ENCODE data around the gene LACRT.
"Not testable (repeated sequence)": the region's sequence is repeated elsewhere in the genome, so short reads cannot be mapped to it uniquely, and the experiment has no call there.

The LACRT gene

GRCh38 chr12:54666008-54666407 lies 31.3 kb upstream of the LACRT start:
- Histone ChIP-seq H3K4me2 (ENCODE audit: low read length) (no peak overlapping the region), H3K36me3 (ENCODE audit: insufficient read depth, low read length) (no peaks in the 10 kb centered on the region), H3F3A (ENCODE audit: insufficient read depth, low read length) (no peaks in the 10 kb centered on the region), H3K4me1 (ENCODE audit: insufficient read depth, low read length, severe bottlenecking) (no peaks in the 10 kb centered on the region), H3K9me2 (ENCODE audit: low read depth, low read length) (no peaks in the 10 kb centered on the region), H4K20me1 (ENCODE audit: insufficient read depth, low read length) (no peaks in the 10 kb centered on the region), H3K9ac (ENCODE audit: low read length) (no peak overlapping the region), H3K9me3 (ENCODE audit: low read length) (no peaks in the 10 kb centered on the region), H3K27ac (ENCODE audit: low read depth, low read length, poor library complexity, severe bottlenecking) (no peak overlapping the region), H3K27me3 (ENCODE audit: insufficient read depth, low read length) (no peaks in the 10 kb centered on the region), H3K4me3 (ENCODE audit: low read depth, low read length, poor library complexity, severe bottlenecking) (no peak overlapping the region), H3K79me2 (ENCODE audit: insufficient read depth, low read length) (no peaks in the 10 kb centered on the region), H2AFZ (ENCODE audit: low read length) (no peak overlapping the region)
- TF ChIP-seq, protein P1, sequence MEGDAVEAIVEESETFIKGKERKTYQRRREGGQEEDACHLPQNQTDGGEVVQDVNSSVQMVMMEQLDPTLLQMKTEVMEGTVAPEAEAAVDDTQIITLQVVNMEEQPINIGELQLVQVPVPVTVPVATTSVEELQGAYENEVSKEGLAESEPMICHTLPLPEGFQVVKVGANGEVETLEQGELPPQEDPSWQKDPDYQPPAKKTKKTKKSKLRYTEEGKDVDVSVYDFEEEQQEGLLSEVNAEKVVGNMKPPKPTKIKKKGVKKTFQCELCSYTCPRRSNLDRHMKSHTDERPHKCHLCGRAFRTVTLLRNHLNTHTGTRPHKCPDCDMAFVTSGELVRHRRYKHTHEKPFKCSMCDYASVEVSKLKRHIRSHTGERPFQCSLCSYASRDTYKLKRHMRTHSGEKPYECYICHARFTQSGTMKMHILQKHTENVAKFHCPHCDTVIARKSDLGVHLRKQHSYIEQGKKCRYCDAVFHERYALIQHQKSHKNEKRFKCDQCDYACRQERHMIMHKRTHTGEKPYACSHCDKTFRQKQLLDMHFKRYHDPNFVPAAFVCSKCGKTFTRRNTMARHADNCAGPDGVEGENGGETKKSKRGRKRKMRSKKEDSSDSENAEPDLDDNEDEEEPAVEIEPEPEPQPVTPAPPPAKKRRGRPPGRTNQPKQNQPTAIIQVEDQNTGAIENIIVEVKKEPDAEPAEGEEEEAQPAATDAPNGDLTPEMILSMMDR (IDR thresholded peaks at IDR 0.05; ENCODE audit: low read length), result no peak
- TF ChIP-seq EZH2 (IDR thresholded peaks at IDR 0.05; ENCODE audit: borderline replicate concordance, low read length), result no peak

DNA sequence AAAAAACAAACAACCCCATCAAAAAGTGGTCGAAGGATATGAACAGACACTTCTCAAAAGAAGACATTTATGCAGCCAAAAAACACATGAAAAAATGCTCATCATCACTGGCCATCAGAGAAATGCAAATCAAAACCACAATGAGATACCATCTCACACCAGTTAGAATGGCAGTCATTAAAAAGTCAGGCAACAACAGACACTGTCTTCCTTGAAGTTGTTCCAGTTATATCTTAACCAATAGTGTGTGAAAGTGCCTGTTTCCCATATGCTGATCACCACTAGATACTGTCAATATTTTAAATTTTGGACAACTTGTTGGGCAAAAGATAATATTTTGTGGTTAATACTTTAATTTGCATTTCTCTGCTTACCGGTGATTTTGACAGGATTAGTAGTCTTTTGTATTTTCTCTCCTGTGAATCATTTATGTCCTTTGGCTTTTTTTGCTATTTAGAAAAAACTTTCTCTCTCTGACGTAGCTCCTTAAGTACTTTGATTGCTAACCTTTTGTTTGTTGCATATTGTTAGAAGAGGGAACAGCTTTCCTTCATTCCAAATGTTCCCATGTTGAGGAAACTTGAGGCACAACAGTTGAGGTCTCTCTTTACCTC lies 30.4 kb upstream of the LACRT start:
- not testable (repeated sequence) for H3K4me3 ChIP-seq (ENCODE audit: low read depth, low read length, poor library complexity, severe bottlenecking); H3K27ac ChIP-seq (ENCODE audit: low read depth, low read length, poor library complexity, severe bottlenecking); H3K27me3 ChIP-seq (ENCODE audit: insufficient read depth, low read length); H3K79me2 ChIP-seq (ENCODE audit: insufficient read depth, low read length); H3K9ac ChIP-seq (ENCODE audit: low read length); H3F3A ChIP-seq (ENCODE audit: insufficient read depth, low read length); H3K9me3 ChIP-seq (ENCODE audit: low read length); H2AFZ ChIP-seq (ENCODE audit: low read length); H3K9me2 ChIP-seq (ENCODE audit: low read depth, low read length); H3K4me1 ChIP-seq (ENCODE audit: insufficient read depth, low read length, severe bottlenecking); H3K4me2 ChIP-seq (ENCODE audit: low read length); H4K20me1 ChIP-seq (ENCODE audit: insufficient read depth, low read length); H3K36me3 ChIP-seq (ENCODE audit: insufficient read depth, low read length)

GRCh38 chr12:54663603-54664002 lies 28.9 kb upstream of the LACRT start:
- H3K9me3 ChIP-seq (ENCODE audit: low read length), result no peaks in the 10 kb centered on the region
- H3F3A ChIP-seq (ENCODE audit: insufficient read depth, low read length), result no peaks in the 10 kb centered on the region
- no peak overlapping the region for H3K9ac ChIP-seq (ENCODE audit: low read length)
- no peaks in the 10 kb centered on the region for H3K9me2 ChIP-seq (ENCODE audit: low read depth, low read length)
- no peak overlapping the region for H3K4me2 ChIP-seq (ENCODE audit: low read length)
- H3K4me3 ChIP-seq (ENCODE audit: low read depth, low read length, poor library complexity, severe bottlenecking), result no peak overlapping the region
- no peaks in the 10 kb centered on the region for H3K36me3 ChIP-seq (ENCODE audit: insufficient read depth, low read length)
- H3K4me1 ChIP-seq (ENCODE audit: insufficient read depth, low read length, severe bottlenecking), result no peaks in the 10 kb centered on the region
- no peaks in the 10 kb centered on the region for H3K79me2 ChIP-seq (ENCODE audit: insufficient read depth, low read length)
- no peak for TF ChIP-seq EZH2 (IDR thresholded peaks at IDR 0.05; ENCODE audit: borderline replicate concordance, low read length)
- TF ChIP-seq, protein P1 (IDR thresholded peaks at IDR 0.05; ENCODE audit: low read length), result no peak
- H3K27ac ChIP-seq (ENCODE audit: low read depth, low read length, poor library complexity, severe bottlenecking), result no peak overlapping the region
- H3K27me3 ChIP-seq (ENCODE audit: insufficient read depth, low read length), result no peaks in the 10 kb centered on the region
- no peaks in the 10 kb centered on the region for H4K20me1 ChIP-seq (ENCODE audit: insufficient read depth, low read length)
- H2AFZ ChIP-seq (ENCODE audit: low read length), result no peak overlapping the region

DNA sequence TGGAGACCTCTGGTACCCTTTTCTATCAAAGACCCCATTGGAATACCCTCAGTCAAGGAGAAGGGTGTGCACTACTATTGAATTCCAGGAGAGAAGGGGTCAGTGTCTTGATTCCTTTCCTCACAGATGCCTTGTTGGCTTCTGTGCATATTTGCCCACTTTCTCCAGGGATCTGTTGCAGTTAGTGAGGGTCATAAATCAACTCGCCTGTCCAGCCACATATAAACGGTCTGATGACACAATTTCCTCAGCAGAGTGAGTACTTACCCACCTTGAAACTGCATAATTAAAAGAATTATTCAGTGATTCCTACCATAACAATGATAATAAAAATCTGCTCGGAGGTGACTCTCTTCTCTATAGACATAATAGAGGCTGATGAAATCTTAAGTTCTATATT lies 27.3 kb upstream of the LACRT start:
- no peaks in the 10 kb centered on the region for H3K9me3 ChIP-seq (ENCODE audit: low read length)
- H3K9ac ChIP-seq (ENCODE audit: low read length), result no peak overlapping the region
- H3K27me3 ChIP-seq (ENCODE audit: insufficient read depth, low read length), result no peaks in the 10 kb centered on the region

More for the DNA sequence above, 27.3 kb upstream of the LACRT start:
- Histone ChIP-seq H4K20me1 (ENCODE audit: insufficient read depth, low read length) (no peaks in the 10 kb centered on the region), H2AFZ (ENCODE audit: low read length) (no peak overlapping the region), H3K4me3 (ENCODE audit: low read depth, low read length, poor library complexity, severe bottlenecking) (no peak overlapping the region), H3K36me3 (ENCODE audit: insufficient read depth, low read length) (no peaks in the 10 kb centered on the region), H3K79me2 (ENCODE audit: insufficient read depth, low read length) (no peaks in the 10 kb centered on the region), H3K9me2 (ENCODE audit: low read depth, low read length) (no peaks in the 10 kb centered on the region), H3K27ac (ENCODE audit: low read depth, low read length, poor library complexity, severe bottlenecking) (no peak overlapping the region), H3K4me2 (ENCODE audit: low read length) (no peak overlapping the region), H3F3A (ENCODE audit: insufficient read depth, low read length) (no peaks in the 10 kb centered on the region), H3K4me1 (ENCODE audit: insufficient read depth, low read length, severe bottlenecking) (no peaks in the 10 kb centered on the region)
- no peak for TF ChIP-seq EZH2 (IDR thresholded peaks at IDR 0.05; ENCODE audit: borderline replicate concordance, low read length)
- TF ChIP-seq, protein P1 (IDR thresholded peaks at IDR 0.05; ENCODE audit: low read length), result no peak

Measured in OCI-LY1 (cell line).